Mononuclear cell (primary cell): ENCODE data around the gene TPSAB1. TPM values are rescaled to one million over a fixed set of nuclear protein-coding genes. Genes with fewer than 3 reads are reported as not detected.

Source experiments
- H3K27me3 ChIP-seq: 2 replicates; pipeline ENCODE4 v1.6.0; 2011; ENCODE audit warnings: low read length, control low read depth; ENCODE audit not compliant: insufficient read depth
- H3K4me1 ChIP-seq: 2 replicates; pipeline ENCODE4 v1.5.1; 2011; ENCODE audit warnings: mild to moderate bottlenecking, low read length, control low read depth; ENCODE audit not compliant: insufficient read depth
- H3K4me3 ChIP-seq: 2 replicates; pipeline ENCODE4 v1.5.1; 2011; ENCODE audit warnings: mild to moderate bottlenecking, low read length, moderate library complexity
- H3K9me3 ChIP-seq: 2 replicates; pipeline ENCODE4 v1.5.1; 2011; ENCODE audit warnings: low read depth, mild to moderate bottlenecking, control low read depth, low read length
- total RNA-seq: library from RNA; depleted of rRNA; stranded (reverse); fragments of >200 nt; gene quantifications from one replicate; pipeline ENCODE4 v1.2.3, GENCODE V29; 2012

Gene TPSAB1
- total RNA-seq, 1 donor: not detected

GRCh38 chr16:1202274-1202673 lies 38.2 kb upstream of the TPSAB1 start:
- H3K27me3 ChIP-seq: no peaks in the 10 kb centered on the region
- no peaks in the 10 kb centered on the region for H3K4me1 ChIP-seq

GRCh38 chr16:1204933-1205332 lies 35.6 kb upstream of the TPSAB1 start:
- no peaks in the 10 kb centered on the region for H3K4me1 ChIP-seq
- no peaks in the 10 kb centered on the region for H3K27me3 ChIP-seq
- no peak overlapping the region for H3K4me3 ChIP-seq
- no peaks in the 10 kb centered on the region for H3K9me3 ChIP-seq

More at GRCh38 chr16:1202274-1202673, 38.2 kb upstream of the TPSAB1 start:
- Histone ChIP-seq H3K4me3 (no peak overlapping the region), H3K9me3 (no peaks in the 10 kb centered on the region)

GRCh38 chr16:1206326-1206725 lies 34.2 kb upstream of the TPSAB1 start:
- no peaks in the 10 kb centered on the region for H3K9me3 ChIP-seq
- H3K27me3 ChIP-seq: no peaks in the 10 kb centered on the region
- no peak overlapping the region for H3K4me3 ChIP-seq
- H3K4me1 ChIP-seq: no peaks in the 10 kb centered on the region

- Histone ChIP-seq H3K4me3 (no peak overlapping the region), H3K9me3 (no peaks in the 10 kb centered on the region), H3K4me1 (no peaks in the 10 kb centered on the region), H3K27me3 (no peaks in the 10 kb centered on the region)
These were observed 33.7 kb upstream of the TPSAB1 start for GRCh38 chr16:1206786-1207185.

GRCh38 chr16:1208239-1208830 lies 32.2 kb upstream of the TPSAB1 start:
- Histone ChIP-seq H3K4me1 (no peaks in the 10 kb centered on the region), H3K4me3 (no peak overlapping the region), H3K27me3 (no peaks in the 10 kb centered on the region), H3K9me3 (no peaks in the 10 kb centered on the region)

GRCh38 chr16:1209081-1209480 lies 31.4 kb upstream of the TPSAB1 start:
- Histone ChIP-seq H3K9me3 (no peaks in the 10 kb centered on the region), H3K4me3 (no peak overlapping the region), H3K27me3 (no peaks in the 10 kb centered on the region), H3K4me1 (no peaks in the 10 kb centered on the region)

- H3K4me1 ChIP-seq: no peaks in the 10 kb centered on the region
- H3K9me3 ChIP-seq: no peaks in the 10 kb centered on the region
- no peaks in the 10 kb centered on the region for H3K27me3 ChIP-seq
- no peak overlapping the region for H3K4me3 ChIP-seq
These were observed 30.0 kb upstream of the TPSAB1 start for GRCh38 chr16:1210461-1210860.

- Histone ChIP-seq H3K4me1 (no peaks in the 10 kb centered on the region), H3K27me3 (no peaks in the 10 kb centered on the region), H3K9me3 (no peaks in the 10 kb centered on the region), H3K4me3 (no peak overlapping the region)
These were observed 28.8 kb upstream of the TPSAB1 start for GRCh38 chr16:1211451-1212268.

- H3K9me3 ChIP-seq: no peaks in the 10 kb centered on the region
- H3K4me1 ChIP-seq: no peaks in the 10 kb centered on the region
- H3K27me3 ChIP-seq: no peaks in the 10 kb centered on the region
These were observed 27.8 kb upstream of the TPSAB1 start for GRCh38 chr16:1212616-1213194.

GRCh38 chr16:1213231-1213630 lies 27.3 kb upstream of the TPSAB1 start:
- Histone ChIP-seq H3K9me3 (no peaks in the 10 kb centered on the region), H3K27me3 (no peaks in the 10 kb centered on the region), H3K4me3 (no peak overlapping the region), H3K4me1 (no peaks in the 10 kb centered on the region)

More at GRCh38 chr16:1212616-1213194, 27.8 kb upstream of the TPSAB1 start:
- no peak overlapping the region for H3K4me3 ChIP-seq

GRCh38 chr16:1213796-1214372 lies 26.6 kb upstream of the TPSAB1 start:
- no peaks in the 10 kb centered on the region for H3K4me1 ChIP-seq
- no peaks in the 10 kb centered on the region for H3K27me3 ChIP-seq
- H3K9me3 ChIP-seq: no peaks in the 10 kb centered on the region
- H3K4me3 ChIP-seq: no peak overlapping the region

GRCh38 chr16:1214719-1215118 lies 25.8 kb upstream of the TPSAB1 start:
- Histone ChIP-seq H3K4me3 (no peak overlapping the region), H3K27me3 (no peaks in the 10 kb centered on the region), H3K4me1 (no peaks in the 10 kb centered on the region), H3K9me3 (no peaks in the 10 kb centered on the region)

GRCh38 chr16:1215574-1216295 lies 24.8 kb upstream of the TPSAB1 start:
- Histone ChIP-seq H3K4me3 (no peak overlapping the region), H3K27me3 (no peaks in the 10 kb centered on the region), H3K4me1 (no peaks in the 10 kb centered on the region), H3K9me3 (no peaks in the 10 kb centered on the region)

GRCh38 chr16:1216296-1216619 lies 24.2 kb upstream of the TPSAB1 start:
- H3K4me3 ChIP-seq: no peak overlapping the region
- H3K4me1 ChIP-seq: no peaks in the 10 kb centered on the region
- H3K27me3 ChIP-seq: no peaks in the 10 kb centered on the region
- no peaks in the 10 kb centered on the region for H3K9me3 ChIP-seq
